ENCODE data around the gene FKBP11. TPM values are rescaled to one million over a fixed set of nuclear protein-coding genes. Genes with fewer than 3 reads are reported as not detected.

FKBP11 gene
- total and polyA plus RNA-seq, 2 donors (not counting 3 experiments of a cell fraction or from before 2014, with no cell fraction given) = 74.2 to 81.2 TPM

DNA sequence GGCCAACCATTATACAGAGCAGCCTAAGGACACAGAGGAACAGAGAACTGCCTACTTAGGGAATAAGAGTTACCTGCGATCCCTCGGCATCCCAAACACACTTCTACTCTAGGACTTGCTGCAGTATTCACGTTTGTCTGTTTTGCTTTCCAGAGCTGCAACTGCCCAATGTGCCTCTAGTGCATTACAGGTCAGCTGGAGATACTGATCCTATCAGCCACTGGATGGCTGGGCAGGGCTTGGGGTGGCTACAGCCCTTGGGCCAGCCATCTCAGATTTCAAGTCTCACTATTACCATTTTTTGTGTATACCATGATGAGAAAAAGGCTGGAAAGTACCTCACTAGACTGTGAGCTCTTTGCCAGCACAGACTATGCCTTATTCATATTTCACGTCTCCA, 27.4 kb upstream of the FKBP11 start:
- Histone ChIP-seq H3K4me1 (ENCODE audit: control insufficient read depth, extremely low read depth, insufficient read depth, low read length) (peaks cover 12% of the 10 kb centered on the region), H3K9me3 (replicated peaks; ENCODE audit: control insufficient read depth, insufficient read depth, low read length) (no peaks in the 10 kb centered on the region), H3K36me3 (ENCODE audit: control insufficient read depth in 2 of 2, extremely low read depth in 1 of 2, insufficient read depth in 2 of 2, low read length in 2 of 2) (peaks cover 4 to 6% of the 10 kb centered on the region in 2 experiments), H3K9ac (replicated peaks; ENCODE audit: extremely low read depth, insufficient read depth, low read length) (no peak overlapping the region), H3K79me2 (ENCODE audit: control insufficient read depth, insufficient read depth, low read length) (peaks cover 78% of the 10 kb centered on the region), H3K4me3 (replicated peaks in 1 of 3; ENCODE audit: insufficient read depth in 1 of 3, low read depth in 1 of 3, low read length in 3 of 3) (no peak overlapping the region), H3K9me1 (replicated peaks; ENCODE audit: control insufficient read depth, extremely low read depth, insufficient read depth, low read length) (no peaks in the 10 kb centered on the region), H2AFZ (ENCODE audit: low read depth, low read length) (no peak overlapping the region), H3K27ac (ENCODE audit: insufficient read depth, low read depth, low read length) (no peak overlapping the region), H4K20me1 (replicated peaks; ENCODE audit: control insufficient read depth, extremely low read depth, insufficient read depth, low read length) (peaks cover 11% of the 10 kb centered on the region), H3K27me3 (ENCODE audit: control insufficient read depth in 2 of 2, insufficient read depth in 2 of 2, low read length in 2 of 2) (no peaks in the 10 kb centered on the region), H3K4me2 (ENCODE audit: insufficient read depth, low read length) (no peak overlapping the region)
- POLR2A ChIA-PET = interaction anchor here (0.6 kb wide), 1 partner anchor 85 kb away, joined by 3 read pairs; no protein-coding TSS in a partner anchor
- no TSS peak for BruUV-seq (replicated peaks)
- FAIRE-seq = no peak
- CTCF ChIA-PET = interaction anchor here (0.8 to 3.3 kb wide), 7 partner anchors 16 to 44 kb away, joined by 3 to 15 read pairs (median 4); no protein-coding TSS in a partner anchor
- DNase-seq (ENCODE audit: low read depth, low spot score) = no peak
- TF ChIP-seq MYC (IDR thresholded peaks at IDR 0.05; ENCODE audit: low read depth, low read length) = no peak
- TF ChIP-seq JUN (IDR thresholded peaks at IDR 0.05; ENCODE audit: borderline replicate concordance, insufficient read depth, insufficient read length, low read depth) = no peak
- TF ChIP-seq FOS (IDR thresholded peaks at IDR 0.05; ENCODE audit: borderline replicate concordance, insufficient read depth, low read length) = no peak
- no peak for TF ChIP-seq POLR2A (IDR thresholded peaks at IDR 0.05; ENCODE audit: low read depth, low read length)
- TF ChIP-seq POLR2AphosphoS5 (IDR thresholded peaks at IDR 0.05; ENCODE audit: insufficient read depth, low read depth, low read length) = no peak
- TF ChIP-seq, protein P1, sequence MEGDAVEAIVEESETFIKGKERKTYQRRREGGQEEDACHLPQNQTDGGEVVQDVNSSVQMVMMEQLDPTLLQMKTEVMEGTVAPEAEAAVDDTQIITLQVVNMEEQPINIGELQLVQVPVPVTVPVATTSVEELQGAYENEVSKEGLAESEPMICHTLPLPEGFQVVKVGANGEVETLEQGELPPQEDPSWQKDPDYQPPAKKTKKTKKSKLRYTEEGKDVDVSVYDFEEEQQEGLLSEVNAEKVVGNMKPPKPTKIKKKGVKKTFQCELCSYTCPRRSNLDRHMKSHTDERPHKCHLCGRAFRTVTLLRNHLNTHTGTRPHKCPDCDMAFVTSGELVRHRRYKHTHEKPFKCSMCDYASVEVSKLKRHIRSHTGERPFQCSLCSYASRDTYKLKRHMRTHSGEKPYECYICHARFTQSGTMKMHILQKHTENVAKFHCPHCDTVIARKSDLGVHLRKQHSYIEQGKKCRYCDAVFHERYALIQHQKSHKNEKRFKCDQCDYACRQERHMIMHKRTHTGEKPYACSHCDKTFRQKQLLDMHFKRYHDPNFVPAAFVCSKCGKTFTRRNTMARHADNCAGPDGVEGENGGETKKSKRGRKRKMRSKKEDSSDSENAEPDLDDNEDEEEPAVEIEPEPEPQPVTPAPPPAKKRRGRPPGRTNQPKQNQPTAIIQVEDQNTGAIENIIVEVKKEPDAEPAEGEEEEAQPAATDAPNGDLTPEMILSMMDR (IDR thresholded peaks at IDR 0.05; ENCODE audit: extremely low read depth in 1 of 2, insufficient read depth in 1 of 2, low read depth in 1 of 2, low read length in 2 of 2) = no peak
- TF ChIP-seq, protein P2, sequence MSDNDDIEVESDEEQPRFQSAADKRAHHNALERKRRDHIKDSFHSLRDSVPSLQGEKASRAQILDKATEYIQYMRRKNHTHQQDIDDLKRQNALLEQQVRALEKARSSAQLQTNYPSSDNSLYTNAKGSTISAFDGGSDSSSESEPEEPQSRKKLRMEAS (IDR thresholded peaks at IDR 0.05; ENCODE audit: insufficient read depth, insufficient read length) = no peak
- no peak for TF ChIP-seq EZH2 (IDR thresholded peaks at IDR 0.05; ENCODE audit: borderline replicate concordance, low read depth, low read length, severe bottlenecking)
- TF ChIP-seq GATA2 (IDR thresholded peaks at IDR 0.05; ENCODE audit: insufficient read depth, insufficient read length, low read depth, low read length) = no peak
- dilution Hi-C loops (cut with MboI; ENCODE audit: extremely low pct_ligation_motif_present, low sequenced_read_pairs) = no loop called here
- intact Hi-C loops (cut with micrococcal nuclease) = no loop called here
